Activated B cell treated with CpG ODN at 0.5 μM for 24 hours (primary cell): Measurements from ENCODE around the gene PEPD. TPM values are rescaled to one million over a fixed set of nuclear protein-coding genes. Genes with fewer than 3 reads are reported as not detected.

ENCODE experiments used
- ATAC-seq: fragments of 200-7000 bp; cut with Tn5 transposase; one replicate; pipeline ENCODE4 v1.10.0; 2021; ENCODE audit warnings: low read depth, mild to moderate bottlenecking, moderate library complexity
- CTCF ChIA-PET: fragments of 350-600 bp; sonication (Branson Sonifier 250); formaldehyde crosslinking; loops from one replicate; lab custom pipeline; 2021; ENCODE audit warnings: antibody characterized with exemption; lab: Charles Lee
- POLR2A ChIA-PET: fragments of 350-600 bp; sonication (Branson Sonifier 250); formaldehyde crosslinking; loops from one replicate; lab custom pipeline; 2021; ENCODE audit warnings: antibody characterized with exemption; lab: Charles Lee
- DNase-seq: peaks from one replicate; pipeline ENCODE4 v3.0.0; 2022
- H3K27ac Mint-ChIP-seq: one replicate; pipeline ENCODE4 v1.8.0; 2020; ENCODE audit warnings: mixed read lengths
- H3K27me3 Mint-ChIP-seq: one replicate; pipeline ENCODE4 v1.8.0; 2021; ENCODE audit warnings: mixed read lengths
- H3K36me3 Mint-ChIP-seq: one replicate; pipeline ENCODE4 v1.8.0; 2021; ENCODE audit warnings: low read depth, mixed read lengths
- H3K4me1 Mint-ChIP-seq: one replicate; pipeline ENCODE4 v1.8.0; 2021; ENCODE audit warnings: mixed read lengths
- H3K4me3 Mint-ChIP-seq: one replicate; pipeline ENCODE4 v1.8.0; 2020; ENCODE audit warnings: mild to moderate bottlenecking, mixed read lengths
- H3K9me3 Mint-ChIP-seq: one replicate; pipeline ENCODE4 v1.8.0; 2020; ENCODE audit warnings: mixed read lengths
- CTCF ChIP-seq: fragments of 200-600 bp; IDR thresholded peaks from one replicate; pipeline ENCODE4 v1.8.0; 2022; ENCODE audit warnings: antibody characterized with exemption, mild to moderate bottlenecking
- intact Hi-C: fragments of 100-400 bp; cut with micrococcal nuclease; formaldehyde crosslinking; loops from one replicate; pipeline ENCODE4 v1.15.1; 2024
- total RNA-seq: library from RNA; stranded (reverse); gene quantifications from 2 replicates; pipeline ENCODE4 v1.2.3, GENCODE V29; 2022

PEPD gene
- total RNA-seq, 1 donor from 2014 or later = 49.1 TPM

- no peak for TF ChIP-seq CTCF
- no peaks in the 10 kb centered on the region for H3K9me3 Mint-ChIP-seq
- H3K4me1 Mint-ChIP-seq = no peaks in the 10 kb centered on the region
- H3K36me3 Mint-ChIP-seq = no peaks in the 10 kb centered on the region
- ChIA-PET CTCF (no interaction called here), POLR2A (no interaction called here)
- DNase-seq (no peak), ATAC-seq (no peak)
- H3K4me3 Mint-ChIP-seq = no peak overlapping the region
- H3K27me3 Mint-ChIP-seq = peaks cover 7% of the 10 kb centered on the region
- intact Hi-C loops = no loop called here
- H3K27ac Mint-ChIP-seq = no peak overlapping the region
Measured at GRCh38 chr19:33546656-33547055, 25.1 kb upstream of the PEPD start.

- intact Hi-C loops = no loop called here
- peaks cover 7% of the 10 kb centered on the region for H3K27me3 Mint-ChIP-seq
- CTCF ChIA-PET = no interaction called here
- ATAC-seq (no peak), DNase-seq (no peak)
- H3K36me3 Mint-ChIP-seq = no peaks in the 10 kb centered on the region
- H3K4me3 Mint-ChIP-seq = no peak overlapping the region
- H3K4me1 Mint-ChIP-seq = no peaks in the 10 kb centered on the region
- no peaks in the 10 kb centered on the region for H3K9me3 Mint-ChIP-seq
- H3K27ac Mint-ChIP-seq = no peak overlapping the region
- POLR2A ChIA-PET = no interaction called here
- no peak for TF ChIP-seq CTCF
Measured at GRCh38 chr19:33545217-33545981, 23.8 kb upstream of the PEPD start.

- CTCF ChIA-PET = no interaction called here
- intact Hi-C loops = no loop called here
- H3K36me3 Mint-ChIP-seq = no peaks in the 10 kb centered on the region
- DNase-seq = no peak
- POLR2A ChIA-PET = no interaction called here
- no peak overlapping the region for H3K27ac Mint-ChIP-seq
- no peak overlapping the region for H3K4me3 Mint-ChIP-seq
- peaks cover 5% of the 10 kb centered on the region for H3K9me3 Mint-ChIP-seq
- no peak for TF ChIP-seq CTCF
- ATAC-seq = no peak
- no peaks in the 10 kb centered on the region for H3K4me1 Mint-ChIP-seq
- H3K27me3 Mint-ChIP-seq = peaks cover 16% of the 10 kb centered on the region
Measured at GRCh38 chr19:33535226-33535625, 13.6 kb upstream of the PEPD start.

GRCh38 chr19:33532859-33533460, 11.4 kb upstream of the PEPD start:
- no peak overlapping the region for H3K4me3 Mint-ChIP-seq
- no peak for TF ChIP-seq CTCF
- ChIA-PET POLR2A (no interaction called here), CTCF (no interaction called here)
- intact Hi-C loops = no loop called here
- no peak overlapping the region for H3K27ac Mint-ChIP-seq
- no peaks in the 10 kb centered on the region for H3K36me3 Mint-ChIP-seq
- no peak for ATAC-seq
- no peaks in the 10 kb centered on the region for H3K4me1 Mint-ChIP-seq
- H3K9me3 Mint-ChIP-seq = peaks cover 5% of the 10 kb centered on the region
- H3K27me3 Mint-ChIP-seq = peaks cover 13% of the 10 kb centered on the region
- DNase-seq = no peak

GRCh38 chr19:33530842-33531241, 9.3 kb upstream of the PEPD start:
- Mint-ChIP-seq H3K36me3 (no peaks in the 10 kb centered on the region), H3K27me3 (peaks cover 10% of the 10 kb centered on the region), H3K27ac (no peak overlapping the region), H3K9me3 (no peaks in the 10 kb centered on the region), H3K4me1 (no peaks in the 10 kb centered on the region), H3K4me3 (no peak overlapping the region)
- POLR2A ChIA-PET = no interaction called here
- ATAC-seq (no peak), DNase-seq (no peak)
- CTCF ChIA-PET = no interaction called here
- no peak for TF ChIP-seq CTCF
- intact Hi-C loops = no loop called here
